SK-N-SH treated with all-trans-retinoic acid at 6 μM for 48 hours (cell line): ENCODE data around the gene DPP6.

ENCODE experiments used
- ATAC-seq: fragments of 200-7000 bp; cut with Tn5 transposase; 3 replicates; pipeline ENCODE4 v1.9.1; 2020; ENCODE audit warnings: mild to moderate bottlenecking, moderate library complexity
- ARNTL ChIP-seq: fragments of 450-650 bp; formaldehyde crosslinking; IDR thresholded peaks from 2 replicates; pipeline ENCODE4 v1.5.0; 2020; ENCODE audit warnings: low read depth, mild to moderate bottlenecking, moderate library complexity, borderline replicate concordance
- BACH2 ChIP-seq: fragments of 250-450 bp; sonication (Bioruptor Pico); IDR thresholded peaks from 2 replicates; pipeline ENCODE4 v1.9.0; 2021; ENCODE audit warnings: mild to moderate bottlenecking, borderline replicate concordance
- CREB5 ChIP-seq: fragments of 250-450 bp; sonication (Bioruptor Pico); IDR thresholded peaks from 2 replicates; pipeline ENCODE4 v1.5.1; 2020; ENCODE audit warnings: low read depth, mild to moderate bottlenecking, moderate library complexity
- CSDC2 ChIP-seq: fragments of 250-450 bp; sonication (Bioruptor Pico); IDR thresholded peaks from 2 replicates; pipeline ENCODE4 v1.5.0; 2020; ENCODE audit warnings: mild to moderate bottlenecking, moderate library complexity
- CSRNP3 ChIP-seq: fragments of 250-450 bp; sonication (Bioruptor Pico); IDR thresholded peaks from 2 replicates; pipeline ENCODE4 v1.5.1; 2021; ENCODE audit warnings: mild to moderate bottlenecking, moderate library complexity
- ESRRG ChIP-seq: fragments of 250-450 bp; sonication (Bioruptor Pico); IDR thresholded peaks from 2 replicates; pipeline ENCODE4 v1.6.1; 2021; ENCODE audit warnings: mild to moderate bottlenecking
- GLIS3 ChIP-seq: fragments of 250-450 bp; sonication (Bioruptor Pico); IDR thresholded peaks from 2 replicates; pipeline ENCODE4 v1.5.0; 2020; ENCODE audit warnings: mild to moderate bottlenecking, moderate library complexity
- OSR1 ChIP-seq: fragments of 250-450 bp; sonication (Bioruptor Pico); IDR thresholded peaks from 2 replicates; pipeline ENCODE4 v1.8.0; 2022; ENCODE audit warnings: moderate library complexity, mild to moderate bottlenecking, inconsistent platforms
- PATZ1 ChIP-seq: fragments of 250-450 bp; sonication (Bioruptor Pico); IDR thresholded peaks from 2 replicates; pipeline ENCODE4 v1.8.0; 2020; ENCODE audit warnings: mild to moderate bottlenecking, moderate library complexity, borderline replicate concordance
- POU6F1 ChIP-seq: fragments of 250-450 bp; sonication (Bioruptor Pico); IDR thresholded peaks from 2 replicates; pipeline ENCODE4 v1.8.0; 2021; ENCODE audit warnings: low read depth, mild to moderate bottlenecking, moderate library complexity, borderline replicate concordance
- PPARA ChIP-seq: fragments of 250-450 bp; sonication (Bioruptor Pico); IDR thresholded peaks from 2 replicates; pipeline ENCODE4 v1.5.0; 2020; ENCODE audit warnings: mild to moderate bottlenecking, borderline replicate concordance
- RARB ChIP-seq: fragments of 250-450 bp; sonication (Bioruptor Pico); IDR thresholded peaks from 2 replicates; pipeline ENCODE4 v1.8.0; 2021; ENCODE audit warnings: mild to moderate bottlenecking, moderate library complexity
- SNAI2 ChIP-seq: fragments of 250-450 bp; sonication (Bioruptor Pico); IDR thresholded peaks from 2 replicates; pipeline ENCODE4 v1.5.0; 2020; ENCODE audit warnings: mild to moderate bottlenecking, moderate library complexity
- TCF4 ChIP-seq: fragments of 250-450 bp; sonication (Bioruptor Pico); IDR thresholded peaks from 2 replicates; pipeline ENCODE4 v1.8.0; 2021; ENCODE audit warnings: mild to moderate bottlenecking, moderate library complexity, borderline replicate concordance
- TOX ChIP-seq: fragments of 250-450 bp; sonication (Bioruptor Pico); IDR thresholded peaks from 2 replicates; pipeline ENCODE4 v1.8.0; 2021; ENCODE audit warnings: mild to moderate bottlenecking, moderate library complexity, borderline replicate concordance
- TSHZ2 ChIP-seq: fragments of 250-450 bp; sonication (Bioruptor Pico); IDR thresholded peaks from 2 replicates; pipeline ENCODE4 v1.5.0; 2020; ENCODE audit warnings: mild to moderate bottlenecking, moderate library complexity
- ZC3H10 ChIP-seq: fragments of 250-450 bp; sonication (Bioruptor Pico); IDR thresholded peaks from 2 replicates; pipeline ENCODE4 v1.5.1; 2021; ENCODE audit warnings: mild to moderate bottlenecking, moderate library complexity
- ZFP3 ChIP-seq: fragments of 250-450 bp; sonication (Bioruptor Pico); IDR thresholded peaks from 2 replicates; pipeline ENCODE4 v1.5.0; 2020; ENCODE audit warnings: mild to moderate bottlenecking, moderate library complexity
- ZNF565 ChIP-seq: fragments of 450-650 bp; formaldehyde crosslinking; conservative IDR thresholded peaks from 2 replicates; pipeline ENCODE4 v1.5.0; 2020; ENCODE audit warnings: low read depth, mild to moderate bottlenecking, moderate library complexity
- ZNF8 ChIP-seq: fragments of 450-650 bp; formaldehyde crosslinking; IDR thresholded peaks from 2 replicates; pipeline ENCODE4 v1.5.0; 2020; ENCODE audit warnings: mild to moderate bottlenecking, moderate library complexity

Gene DPP6

GRCh38 chr7:154753226-154753625, 701.0 kb downstream of the DPP6 start:
- TF ChIP-seq CSDC2 (CRISPR knock-in tag): no peak
- TF ChIP-seq TCF4 (CRISPR knock-in tag): no peak
- TF ChIP-seq TSHZ2: no peak
- TF ChIP-seq BACH2 (CRISPR knock-in tag): no peak
- no peak for TF ChIP-seq ZNF565
- no peak for TF ChIP-seq RARB (CRISPR knock-in tag)
- TF ChIP-seq OSR1 (CRISPR knock-in tag): no peak
- no peak for TF ChIP-seq ZFP3 (CRISPR knock-in tag)
- TF ChIP-seq ZC3H10 (CRISPR knock-in tag): no peak
- TF ChIP-seq ZNF8: no peak
- no peak for TF ChIP-seq PATZ1 (CRISPR knock-in tag)
- no peak for TF ChIP-seq SNAI2
- TF ChIP-seq CSRNP3 (CRISPR knock-in tag): no peak
- TF ChIP-seq PPARA: no peak
- no peak for TF ChIP-seq ARNTL (CRISPR knock-in tag)
- no peak for ATAC-seq

- TF ChIP-seq ZNF8: no peak
- no peak for TF ChIP-seq ESRRG (CRISPR knock-in tag)
- TF ChIP-seq TOX: no peak
- TF ChIP-seq CREB5 (CRISPR knock-in tag): no peak
- no peak for TF ChIP-seq CSRNP3 (CRISPR knock-in tag)
- TF ChIP-seq PATZ1 (CRISPR knock-in tag): no peak
- TF ChIP-seq POU6F1 (CRISPR knock-in tag): no peak
- no peak for TF ChIP-seq RARB (CRISPR knock-in tag)
- TF ChIP-seq BACH2 (CRISPR knock-in tag): no peak
- no peak for TF ChIP-seq SNAI2
- no peak for TF ChIP-seq PPARA
- TF ChIP-seq GLIS3 (CRISPR knock-in tag): no peak
- no peak for TF ChIP-seq ARNTL (CRISPR knock-in tag)
- no peak for TF ChIP-seq TCF4 (CRISPR knock-in tag)
- no peak for TF ChIP-seq CSDC2 (CRISPR knock-in tag)
- no peak for TF ChIP-seq ZFP3 (CRISPR knock-in tag)
- TF ChIP-seq OSR1 (CRISPR knock-in tag): no peak
- TF ChIP-seq ZNF565: no peak
- no peak for ATAC-seq
Observed at GRCh38 chr7:154757756-154758155, 705.6 kb downstream of the DPP6 start.
